ENCODE data around the gene UCKL1. TPM values are rescaled to one million over a fixed set of nuclear protein-coding genes. Genes with fewer than 3 reads are reported as not detected.

The UCKL1 gene
- total RNA-seq, 1 donor from 2014 or later: 50.1 TPM

- Histone ChIP-seq H3K9me3 (no peaks in the 10 kb centered on the region), H3K4me1 (peaks cover 66% of the 10 kb centered on the region), H3K27ac (no peak overlapping the region), H3K4me3 (no peak overlapping the region), H3K27me3 (no peaks in the 10 kb centered on the region), H3K36me3 (peaks cover 0 to 43% of the 10 kb centered on the region in 2 donors)
- TF ChIP-seq, protein P1, sequence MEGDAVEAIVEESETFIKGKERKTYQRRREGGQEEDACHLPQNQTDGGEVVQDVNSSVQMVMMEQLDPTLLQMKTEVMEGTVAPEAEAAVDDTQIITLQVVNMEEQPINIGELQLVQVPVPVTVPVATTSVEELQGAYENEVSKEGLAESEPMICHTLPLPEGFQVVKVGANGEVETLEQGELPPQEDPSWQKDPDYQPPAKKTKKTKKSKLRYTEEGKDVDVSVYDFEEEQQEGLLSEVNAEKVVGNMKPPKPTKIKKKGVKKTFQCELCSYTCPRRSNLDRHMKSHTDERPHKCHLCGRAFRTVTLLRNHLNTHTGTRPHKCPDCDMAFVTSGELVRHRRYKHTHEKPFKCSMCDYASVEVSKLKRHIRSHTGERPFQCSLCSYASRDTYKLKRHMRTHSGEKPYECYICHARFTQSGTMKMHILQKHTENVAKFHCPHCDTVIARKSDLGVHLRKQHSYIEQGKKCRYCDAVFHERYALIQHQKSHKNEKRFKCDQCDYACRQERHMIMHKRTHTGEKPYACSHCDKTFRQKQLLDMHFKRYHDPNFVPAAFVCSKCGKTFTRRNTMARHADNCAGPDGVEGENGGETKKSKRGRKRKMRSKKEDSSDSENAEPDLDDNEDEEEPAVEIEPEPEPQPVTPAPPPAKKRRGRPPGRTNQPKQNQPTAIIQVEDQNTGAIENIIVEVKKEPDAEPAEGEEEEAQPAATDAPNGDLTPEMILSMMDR (IDR thresholded peaks at IDR 0.05): no peak
- TF ChIP-seq POLR2A (IDR thresholded peaks at IDR 0.05): no peak
- TF ChIP-seq POLR2AphosphoS5 (IDR thresholded peaks at IDR 0.05; ENCODE audit: insufficient read depth in 1 of 2, low read depth in 1 of 2): no peak
- no peak for DNase-seq (ENCODE audit: extremely low spot score in 2 of 2)
- intact Hi-C loops (cut with DNase I): no loop called here
Measured at GRCh38 chr20:63945921-63946920, 10.0 kb downstream of the UCKL1 start.

GRCh38 chr20:63945031-63945658, 11.1 kb downstream of the UCKL1 start:
- intact Hi-C loops (cut with DNase I): no loop called here
- H3K9me3 ChIP-seq: no peaks in the 10 kb centered on the region
- peaks cover 60% of the 10 kb centered on the region for H3K4me1 ChIP-seq
- H3K27me3 ChIP-seq: no peaks in the 10 kb centered on the region
- H3K36me3 ChIP-seq: peaks cover 0 to 54% of the 10 kb centered on the region in 2 donors
- H3K27ac ChIP-seq: no peak overlapping the region
- H3K4me3 ChIP-seq: no peak overlapping the region
- no peak for DNase-seq (ENCODE audit: extremely low spot score in 2 of 2)
- TF ChIP-seq POLR2A (IDR thresholded peaks at IDR 0.05) (no peak), POLR2AphosphoS5 (IDR thresholded peaks at IDR 0.05; ENCODE audit: insufficient read depth in 1 of 2, low read depth in 1 of 2) (no peak)
- TF ChIP-seq, protein P1 (IDR thresholded peaks at IDR 0.05): no peak

DNA sequence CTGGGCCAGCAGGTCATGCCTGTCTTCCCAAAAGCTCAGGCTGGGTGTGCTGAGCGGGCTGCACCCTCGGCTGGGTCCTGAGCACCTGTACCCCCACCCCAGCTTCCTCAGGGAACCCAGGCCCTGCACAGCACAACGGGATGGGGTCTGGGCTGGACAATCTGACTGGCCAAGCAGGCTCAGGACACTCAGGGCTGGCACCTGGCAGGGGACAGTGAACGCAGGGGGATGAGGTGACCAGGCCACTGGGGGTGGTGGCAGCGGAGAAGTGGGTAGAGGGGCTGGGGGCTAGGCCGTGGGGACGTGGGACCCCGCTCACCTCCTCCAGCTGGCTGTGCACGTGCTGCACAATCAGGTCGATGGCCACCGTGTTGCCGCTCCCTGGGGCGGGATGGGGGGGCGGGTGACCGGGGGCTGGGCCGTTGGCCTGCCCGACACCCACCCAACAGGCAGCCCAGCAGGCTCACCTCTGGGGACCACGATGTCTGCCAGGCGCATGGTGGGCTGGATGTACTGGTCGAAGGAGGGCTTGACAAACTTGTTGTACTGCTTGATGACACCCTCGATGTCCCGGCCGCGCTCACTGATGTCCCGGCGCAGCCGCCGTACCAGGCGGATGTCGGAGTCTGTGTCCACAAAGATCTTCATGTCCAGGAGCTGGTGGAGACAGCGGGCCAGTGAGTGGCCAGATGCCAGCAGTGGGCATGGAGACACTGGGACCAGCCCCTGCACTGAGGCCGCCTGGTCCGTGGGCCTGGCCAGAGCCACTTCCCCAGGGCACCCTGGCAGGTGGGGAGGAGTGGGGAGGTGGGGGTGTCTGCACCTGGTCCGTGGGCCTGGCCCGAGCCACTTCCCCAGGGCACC, 11.9 kb downstream of the UCKL1 start:
- intact Hi-C loops (cut with DNase I): no loop called here
- Histone ChIP-seq H3K36me3 (peaks cover 0 to 61% of the 10 kb centered on the region in 2 donors), H3K27ac (no peak overlapping the region), H3K4me1 (peaks cover 51% of the 10 kb centered on the region), H3K27me3 (no peaks in the 10 kb centered on the region), H3K9me3 (no peaks in the 10 kb centered on the region), H3K4me3 (no peak overlapping the region)
- no peak for DNase-seq (ENCODE audit: extremely low spot score in 2 of 2)
- TF ChIP-seq, protein P1 (IDR thresholded peaks at IDR 0.05): no peak
- TF ChIP-seq POLR2AphosphoS5 (IDR thresholded peaks at IDR 0.05; ENCODE audit: insufficient read depth in 1 of 2, low read depth in 1 of 2) (no peak), POLR2A (IDR thresholded peaks at IDR 0.05) (no peak)

DNA sequence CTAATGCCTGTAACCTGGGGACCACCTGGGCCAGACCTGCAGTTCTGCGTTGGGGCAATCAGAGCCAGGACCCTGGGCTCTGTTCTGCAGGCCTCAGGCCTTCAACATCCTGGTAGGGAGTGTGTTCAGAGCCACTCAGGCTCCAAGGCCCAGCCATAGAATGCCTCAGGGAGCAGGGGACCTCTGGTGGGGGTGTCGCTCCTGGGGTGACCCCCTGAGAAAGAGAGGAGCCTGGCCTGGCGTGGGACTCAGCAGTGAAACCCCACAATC, 12.5 kb downstream of the UCKL1 start:
- no peak overlapping the region for H3K27ac ChIP-seq
- intact Hi-C loops (cut with DNase I): no loop called here
- no peaks in the 10 kb centered on the region for H3K27me3 ChIP-seq
- H3K4me1 ChIP-seq: peaks cover 46% of the 10 kb centered on the region
- DNase-seq (ENCODE audit: extremely low spot score in 2 of 2): no peak
- H3K4me3 ChIP-seq: no peak overlapping the region
- TF ChIP-seq, protein P1 (IDR thresholded peaks at IDR 0.05): no peak
- TF ChIP-seq POLR2A (IDR thresholded peaks at IDR 0.05): no peak
- TF ChIP-seq POLR2AphosphoS5 (IDR thresholded peaks at IDR 0.05; ENCODE audit: insufficient read depth in 1 of 2, low read depth in 1 of 2): no peak
- peaks cover 0 to 67% of the 10 kb centered on the region in 2 donors for H3K36me3 ChIP-seq
- no peaks in the 10 kb centered on the region for H3K9me3 ChIP-seq
